ENCODE measurements around the gene DIRAS3. TPM values are rescaled to one million over a fixed set of nuclear protein-coding genes. Genes with fewer than 3 reads are reported as not detected.
A peak's percentile ranks its signal among the peaks of the same experiment; 100 is the strongest.
"Not testable (repeated sequence)": the region's sequence is repeated elsewhere in the genome, so short reads cannot be mapped to it uniquely, and the experiment has no call there.

DIRAS3 gene, protein sequence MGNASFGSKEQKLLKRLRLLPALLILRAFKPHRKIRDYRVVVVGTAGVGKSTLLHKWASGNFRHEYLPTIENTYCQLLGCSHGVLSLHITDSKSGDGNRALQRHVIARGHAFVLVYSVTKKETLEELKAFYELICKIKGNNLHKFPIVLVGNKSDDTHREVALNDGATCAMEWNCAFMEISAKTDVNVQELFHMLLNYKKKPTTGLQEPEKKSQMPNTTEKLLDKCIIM
- polyA plus RNA-seq: 6.0 TPM
- long read RNA-seq, donor 1, partial matches to known transcripts: 0 of 2 reads
- long read RNA-seq, donor 1, other reads (novel, unspliced or antisense): 0 of 2 reads
- long read RNA-seq, donor 2, partial matches to known transcripts: 0 of 1 reads
- long read RNA-seq, donor 2, other reads (novel, unspliced or antisense): 0 of 1 reads
- long read RNA-seq, donor 3: 0 reads
- long read RNA-seq, donor 4: 0 reads
- long read RNA-seq, donor 5: 0 reads
- long read RNA-seq, donor 6, partial matches to known transcripts: 0 of 4 reads
- long read RNA-seq, donor 6, other reads (novel, unspliced or antisense): 0 of 4 reads
- long read RNA-seq, donor 7, partial matches to known transcripts: 0 of 3 reads
- long read RNA-seq, donor 7, other reads (novel, unspliced or antisense): 0 of 3 reads
- long read RNA-seq, donor 8, partial matches to known transcripts: 0 of 4 reads
- long read RNA-seq, donor 8, other reads (novel, unspliced or antisense): 0 of 4 reads
- long read RNA-seq, donor 9, partial matches to known transcripts: 0 of 1 reads
- long read RNA-seq, donor 9, other reads (novel, unspliced or antisense): 0 of 1 reads
- long read RNA-seq, donor 10, partial matches to known transcripts: 0 of 1 reads
- long read RNA-seq, donor 10, other reads (novel, unspliced or antisense): 0 of 1 reads
- long read RNA-seq, donor 11, transcript DIRAS3-202 (2 exons, 1,481 nt): major isoform, 5 of 5 reads
- long read RNA-seq, donor 11, partial matches to known transcripts: 0 of 5 reads
- long read RNA-seq, donor 11, other reads (novel, unspliced or antisense): 0 of 5 reads

DNA sequence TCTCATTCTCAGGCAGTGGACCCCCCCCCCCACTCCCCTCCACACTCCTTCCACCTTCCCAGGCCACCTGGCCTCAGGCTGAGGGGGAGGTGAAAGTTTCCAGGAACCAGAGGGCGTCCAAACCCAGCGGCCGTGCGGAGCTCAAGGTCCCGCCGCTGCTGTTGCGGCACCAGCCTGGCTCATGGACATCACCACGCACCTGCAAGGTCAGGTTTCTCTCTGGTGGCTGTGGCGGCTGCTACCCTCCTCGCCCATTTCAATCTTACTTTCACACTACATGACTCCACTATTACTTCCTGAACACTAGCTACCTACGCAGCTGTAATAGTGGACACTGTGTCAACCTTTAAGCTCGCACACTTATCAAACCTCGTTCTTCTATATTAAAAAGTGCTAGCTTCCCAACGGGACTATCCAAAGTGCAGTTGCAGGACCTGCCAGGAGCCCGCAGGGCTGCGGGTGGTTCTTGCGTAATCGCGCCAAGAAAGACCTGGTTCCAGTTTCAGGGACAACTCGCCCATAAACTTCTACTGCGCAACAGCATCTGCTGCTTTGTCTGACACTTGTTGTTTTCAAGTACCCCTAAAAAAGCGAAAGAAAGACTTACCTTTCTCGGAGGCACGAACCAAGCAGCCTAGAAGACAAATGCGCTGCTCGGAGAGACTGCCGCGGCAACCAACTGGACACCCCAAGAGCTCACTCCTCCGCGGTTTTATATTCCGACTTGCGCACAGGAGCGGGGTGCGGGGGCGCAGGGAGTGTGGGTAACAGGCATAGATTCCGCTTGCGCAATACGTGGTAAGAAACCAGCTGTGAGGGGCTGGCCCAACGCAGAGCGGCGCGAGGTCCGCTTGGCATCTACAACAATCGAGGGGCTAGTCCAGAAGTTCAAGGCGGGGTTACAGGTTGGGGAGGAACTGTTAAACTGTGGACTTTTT is at the start of gene DIRAS3:
TSS of gene DIRAS3 (minus strand) at position 687 of the 938 bp plus-strand sequence. CDS start 3,330 bp downstream, outside the sequence.
- peak within 1 kb of the TSS; percentile 27 for H3K4me3 ChIP-seq (ENCODE audit: low read length)
- peak; percentile 36 to 60 for DNase-seq
- no peak within 1 kb of the TSS for H3K27ac ChIP-seq (ENCODE audit: low read length)
- peaks cover 22% of the 10 kb centered on the region for H3K27me3 ChIP-seq (ENCODE audit: control insufficient read depth, insufficient read depth, low read length)
- H3K36me3 ChIP-seq (ENCODE audit: control insufficient read depth, insufficient read depth, low read length): no peaks in the 10 kb centered on the region
- WGBS (ENCODE audit: insufficient coverage, low lambda C conversion rate): no CpG with 5 or more reads among the region's 45 CpGs
- H3K9me3 ChIP-seq (ENCODE audit: control insufficient read depth, low read depth, low read length): peaks cover 13% of the 10 kb centered on the region
- no peaks in the 10 kb centered on the region for H3K4me1 ChIP-seq (ENCODE audit: control insufficient read depth, insufficient read depth, low read length)

GRCh38 chr1:68093737-68094136 is 43.3 kb upstream of the DIRAS3 start:
- no peak overlapping the region for H3K27ac ChIP-seq (ENCODE audit: low read length)
- no peaks in the 10 kb centered on the region for H3K27me3 ChIP-seq (ENCODE audit: control insufficient read depth, insufficient read depth, low read length)
- no peak for DNase-seq
- H3K4me3 ChIP-seq (ENCODE audit: low read length): no peak overlapping the region
- H3K9me3 ChIP-seq (ENCODE audit: control insufficient read depth, low read depth, low read length): no peaks in the 10 kb centered on the region
- no peaks in the 10 kb centered on the region for H3K4me1 ChIP-seq (ENCODE audit: control insufficient read depth, insufficient read depth, low read length)
- H3K36me3 ChIP-seq (ENCODE audit: control insufficient read depth, insufficient read depth, low read length): no peaks in the 10 kb centered on the region

DNA sequence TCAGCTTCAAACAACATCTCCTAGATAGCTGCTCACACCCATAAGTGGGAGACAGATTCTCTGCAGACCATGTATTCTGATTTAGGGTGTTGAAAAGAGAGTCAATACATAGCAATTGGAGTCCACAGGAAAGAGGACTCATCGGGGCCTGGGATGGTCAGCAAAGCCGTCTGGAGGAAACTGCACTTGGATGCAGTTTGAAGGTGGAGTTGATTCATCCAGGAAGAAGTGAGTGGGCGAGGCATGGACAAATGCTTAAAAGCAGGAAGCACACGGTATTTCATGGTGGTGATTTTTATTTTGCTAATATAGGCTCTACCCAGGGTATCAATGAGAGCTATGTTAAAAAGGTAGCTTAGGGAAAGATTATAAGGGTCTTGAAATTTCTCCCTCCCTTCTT is 36.8 kb upstream of the DIRAS3 start:
- Histone ChIP-seq H3K9me3 (ENCODE audit: control insufficient read depth, low read depth, low read length) (no peaks in the 10 kb centered on the region), H3K4me3 (ENCODE audit: low read length) (no peak overlapping the region), H3K4me1 (ENCODE audit: control insufficient read depth, insufficient read depth, low read length) (no peaks in the 10 kb centered on the region), H3K27me3 (ENCODE audit: control insufficient read depth, insufficient read depth, low read length) (no peaks in the 10 kb centered on the region), H3K27ac (ENCODE audit: low read length) (no peak overlapping the region), H3K36me3 (ENCODE audit: control insufficient read depth, insufficient read depth, low read length) (no peaks in the 10 kb centered on the region)
- DNase-seq: no peak
- no CpG with 5 or more reads among the region's 4 CpGs for WGBS (ENCODE audit: insufficient coverage, low lambda C conversion rate)

GRCh38 chr1:68085752-68086151 is 35.3 kb upstream of the DIRAS3 start:
- no peaks in the 10 kb centered on the region for H3K27me3 ChIP-seq (ENCODE audit: control insufficient read depth, insufficient read depth, low read length)
- no peaks in the 10 kb centered on the region for H3K36me3 ChIP-seq (ENCODE audit: control insufficient read depth, insufficient read depth, low read length)
- no peaks in the 10 kb centered on the region for H3K9me3 ChIP-seq (ENCODE audit: control insufficient read depth, low read depth, low read length)
- DNase-seq: no peak
- H3K27ac ChIP-seq (ENCODE audit: low read length): no peak overlapping the region
- no CpG with 5 or more reads among the region's 1 CpG for WGBS (ENCODE audit: insufficient coverage, low lambda C conversion rate)
- H3K4me3 ChIP-seq (ENCODE audit: low read length): no peak overlapping the region
- no peaks in the 10 kb centered on the region for H3K4me1 ChIP-seq (ENCODE audit: control insufficient read depth, insufficient read depth, low read length)

- no CpG with 5 or more reads among the region's 2 CpGs for WGBS (ENCODE audit: insufficient coverage, low lambda C conversion rate)
- Histone ChIP-seq H3K27me3 (ENCODE audit: control insufficient read depth, insufficient read depth, low read length) (no peaks in the 10 kb centered on the region), H3K27ac (ENCODE audit: low read length) (no peak overlapping the region), H3K9me3 (ENCODE audit: control insufficient read depth, low read depth, low read length) (no peaks in the 10 kb centered on the region), H3K4me3 (ENCODE audit: low read length) (no peak overlapping the region), H3K4me1 (ENCODE audit: control insufficient read depth, insufficient read depth, low read length) (no peaks in the 10 kb centered on the region), H3K36me3 (ENCODE audit: control insufficient read depth, insufficient read depth, low read length) (no peaks in the 10 kb centered on the region)
- DNase-seq: no peak
Measured at GRCh38 chr1:68083686-68084085, 33.3 kb upstream of the DIRAS3 start.

DNA sequence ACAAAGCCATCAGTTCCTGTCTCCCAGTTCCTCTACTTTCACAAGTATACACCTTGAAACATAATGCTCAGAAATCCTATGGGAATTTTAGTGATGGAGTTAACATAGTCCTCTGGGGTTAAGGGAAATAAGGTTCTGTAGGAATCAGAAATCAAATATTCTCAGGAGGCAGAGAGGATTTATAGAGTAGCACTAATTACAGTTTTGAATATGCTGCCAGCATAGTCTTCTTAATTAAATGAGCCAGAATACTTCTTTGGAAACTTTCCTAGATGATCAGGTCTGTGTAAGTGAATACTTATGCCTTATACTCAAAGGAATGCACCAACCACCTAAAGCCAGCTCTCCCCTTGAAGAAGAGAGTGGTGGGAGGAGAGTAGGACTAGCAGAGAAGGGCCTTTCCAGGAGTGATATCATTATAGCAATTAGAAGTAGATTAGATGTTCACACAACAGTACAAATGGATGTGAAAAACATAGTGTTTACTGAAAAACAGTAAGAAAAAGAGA is 31.4 kb upstream of the DIRAS3 start:
- H3K9me3 ChIP-seq (ENCODE audit: control insufficient read depth, low read depth, low read length): no peaks in the 10 kb centered on the region
- no peak overlapping the region for H3K4me3 ChIP-seq (ENCODE audit: low read length)
- DNase-seq: no peak
- H3K4me1 ChIP-seq (ENCODE audit: control insufficient read depth, insufficient read depth, low read length): no peaks in the 10 kb centered on the region
- no peaks in the 10 kb centered on the region for H3K27me3 ChIP-seq (ENCODE audit: control insufficient read depth, insufficient read depth, low read length)
- H3K36me3 ChIP-seq (ENCODE audit: control insufficient read depth, insufficient read depth, low read length): no peaks in the 10 kb centered on the region
- H3K27ac ChIP-seq (ENCODE audit: low read length): no peak overlapping the region

- no peaks in the 10 kb centered on the region for H3K9me3 ChIP-seq (ENCODE audit: control insufficient read depth, low read depth, low read length)
- H3K27me3 ChIP-seq (ENCODE audit: control insufficient read depth, insufficient read depth, low read length): no peaks in the 10 kb centered on the region
- H3K27ac ChIP-seq (ENCODE audit: low read length): no peak overlapping the region
- H3K4me1 ChIP-seq (ENCODE audit: control insufficient read depth, insufficient read depth, low read length): no peaks in the 10 kb centered on the region
- WGBS (ENCODE audit: insufficient coverage, low lambda C conversion rate): no CpG with 5 or more reads among the region's 2 CpGs
- H3K36me3 ChIP-seq (ENCODE audit: control insufficient read depth, insufficient read depth, low read length): no peaks in the 10 kb centered on the region
- H3K4me3 ChIP-seq (ENCODE audit: low read length): no peak overlapping the region
- DNase-seq: no peak
Measured at GRCh38 chr1:68078647-68079046, 28.2 kb upstream of the DIRAS3 start.

DNA sequence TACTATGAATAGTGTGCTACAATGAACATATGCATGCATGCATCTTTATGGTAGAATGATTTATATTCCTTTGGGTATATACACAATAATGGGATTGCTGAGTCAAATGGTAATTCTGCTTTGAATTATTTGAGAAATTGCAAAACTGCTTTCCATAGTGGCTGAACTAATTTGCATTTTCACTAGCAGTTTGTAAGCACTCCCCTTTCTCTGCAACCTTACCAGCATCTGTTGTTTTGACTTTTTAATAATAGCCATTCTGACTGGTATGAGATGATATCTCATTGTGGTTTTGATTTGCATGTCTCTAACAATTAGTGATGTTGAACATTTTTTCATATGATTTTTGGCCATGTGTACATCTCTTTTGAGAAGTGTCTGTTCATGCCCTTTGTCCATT is 24.0 kb upstream of the DIRAS3 start:
- H3K36me3 ChIP-seq (ENCODE audit: control insufficient read depth, insufficient read depth, low read length): no peaks in the 10 kb centered on the region
- no peaks in the 10 kb centered on the region for H3K9me3 ChIP-seq (ENCODE audit: control insufficient read depth, low read depth, low read length)
- no peak overlapping the region for H3K27ac ChIP-seq (ENCODE audit: low read length)
- no peaks in the 10 kb centered on the region for H3K4me1 ChIP-seq (ENCODE audit: control insufficient read depth, insufficient read depth, low read length)
- no peak for DNase-seq
- H3K4me3 ChIP-seq (ENCODE audit: low read length): no peak overlapping the region
- no peaks in the 10 kb centered on the region for H3K27me3 ChIP-seq (ENCODE audit: control insufficient read depth, insufficient read depth, low read length)

- Histone ChIP-seq H3K27ac (ENCODE audit: low read length) (no peak overlapping the region), H3K27me3 (ENCODE audit: control insufficient read depth, insufficient read depth, low read length) (no peaks in the 10 kb centered on the region), H3K36me3 (ENCODE audit: control insufficient read depth, insufficient read depth, low read length) (no peaks in the 10 kb centered on the region), H3K9me3 (ENCODE audit: control insufficient read depth, low read depth, low read length) (no peaks in the 10 kb centered on the region), H3K4me3 (ENCODE audit: low read length) (no peak overlapping the region), H3K4me1 (ENCODE audit: control insufficient read depth, insufficient read depth, low read length) (no peaks in the 10 kb centered on the region)
- WGBS (ENCODE audit: insufficient coverage, low lambda C conversion rate): no CpG with 5 or more reads among the region's 1 CpG
- no peak for DNase-seq
Measured at GRCh38 chr1:68065766-68066165, 15.3 kb upstream of the DIRAS3 start.

- not testable (repeated sequence) for H3K4me1 ChIP-seq (ENCODE audit: control insufficient read depth, insufficient read depth, low read length); H3K4me3 ChIP-seq (ENCODE audit: low read length); H3K9me3 ChIP-seq (ENCODE audit: control insufficient read depth, low read depth, low read length); H3K27me3 ChIP-seq (ENCODE audit: control insufficient read depth, insufficient read depth, low read length); DNase-seq; H3K36me3 ChIP-seq (ENCODE audit: control insufficient read depth, insufficient read depth, low read length); H3K27ac ChIP-seq (ENCODE audit: low read length)
- no CpG with 5 or more reads among the region's 6 CpGs for WGBS (ENCODE audit: insufficient coverage, low lambda C conversion rate)
Measured at GRCh38 chr1:68058053-68058452, 7.6 kb upstream of the DIRAS3 start.
